SK-N-SH treated with all-trans-retinoic acid at 6 μM for 48 hours (cell line): Measurements from ENCODE around the gene LECT2.

ENCODE experiments used
- ATAC-seq: fragments of 200-7000 bp; cut with Tn5 transposase; 3 replicates; pipeline ENCODE4 v1.9.1; 2020; ENCODE audit warnings: mild to moderate bottlenecking, moderate library complexity
- ARNTL ChIP-seq: fragments of 450-650 bp; formaldehyde crosslinking; IDR thresholded peaks from 2 replicates; pipeline ENCODE4 v1.5.0; 2020; ENCODE audit warnings: low read depth, mild to moderate bottlenecking, moderate library complexity, borderline replicate concordance
- BACH2 ChIP-seq: fragments of 250-450 bp; sonication (Bioruptor Pico); IDR thresholded peaks from 2 replicates; pipeline ENCODE4 v1.9.0; 2021; ENCODE audit warnings: mild to moderate bottlenecking, borderline replicate concordance
- CSDC2 ChIP-seq: fragments of 250-450 bp; sonication (Bioruptor Pico); IDR thresholded peaks from 2 replicates; pipeline ENCODE4 v1.5.0; 2020; ENCODE audit warnings: mild to moderate bottlenecking, moderate library complexity
- ESRRG ChIP-seq: fragments of 250-450 bp; sonication (Bioruptor Pico); IDR thresholded peaks from 2 replicates; pipeline ENCODE4 v1.6.1; 2021; ENCODE audit warnings: mild to moderate bottlenecking
- GLIS3 ChIP-seq: fragments of 250-450 bp; sonication (Bioruptor Pico); IDR thresholded peaks from 2 replicates; pipeline ENCODE4 v1.5.0; 2020; ENCODE audit warnings: mild to moderate bottlenecking, moderate library complexity
- ISL1 ChIP-seq: fragments of 250-450 bp; sonication (Bioruptor Pico); IDR thresholded peaks from 2 replicates; pipeline ENCODE4 v2.1.2; 2022; ENCODE audit warnings: mild to moderate bottlenecking, moderate library complexity
- PPARA ChIP-seq: fragments of 250-450 bp; sonication (Bioruptor Pico); IDR thresholded peaks from 2 replicates; pipeline ENCODE4 v1.5.0; 2020; ENCODE audit warnings: mild to moderate bottlenecking, borderline replicate concordance
- RARB ChIP-seq: fragments of 250-450 bp; sonication (Bioruptor Pico); IDR thresholded peaks from 2 replicates; pipeline ENCODE4 v1.8.0; 2021; ENCODE audit warnings: mild to moderate bottlenecking, moderate library complexity
- SNAI2 ChIP-seq: fragments of 250-450 bp; sonication (Bioruptor Pico); IDR thresholded peaks from 2 replicates; pipeline ENCODE4 v1.5.0; 2020; ENCODE audit warnings: mild to moderate bottlenecking, moderate library complexity
- TCF4 ChIP-seq: fragments of 250-450 bp; sonication (Bioruptor Pico); IDR thresholded peaks from 2 replicates; pipeline ENCODE4 v1.8.0; 2021; ENCODE audit warnings: mild to moderate bottlenecking, moderate library complexity, borderline replicate concordance
- TOX ChIP-seq: fragments of 250-450 bp; sonication (Bioruptor Pico); IDR thresholded peaks from 2 replicates; pipeline ENCODE4 v1.8.0; 2021; ENCODE audit warnings: mild to moderate bottlenecking, moderate library complexity, borderline replicate concordance
- ZC3H10 ChIP-seq: fragments of 250-450 bp; sonication (Bioruptor Pico); IDR thresholded peaks from 2 replicates; pipeline ENCODE4 v1.5.1; 2021; ENCODE audit warnings: mild to moderate bottlenecking, moderate library complexity
- ZFP3 ChIP-seq: fragments of 250-450 bp; sonication (Bioruptor Pico); IDR thresholded peaks from 2 replicates; pipeline ENCODE4 v1.5.0; 2020; ENCODE audit warnings: mild to moderate bottlenecking, moderate library complexity
- ZFP30 ChIP-seq: fragments of 450-650 bp; formaldehyde crosslinking; IDR thresholded peaks from 2 replicates; pipeline ENCODE4 v1.5.0; 2022; ENCODE audit warnings: mild to moderate bottlenecking, moderate library complexity
- ZNF565 ChIP-seq: fragments of 450-650 bp; formaldehyde crosslinking; conservative IDR thresholded peaks from 2 replicates; pipeline ENCODE4 v1.5.0; 2020; ENCODE audit warnings: low read depth, mild to moderate bottlenecking, moderate library complexity
- ZNF70 ChIP-seq: fragments of 450-650 bp; formaldehyde crosslinking; IDR thresholded peaks from 2 replicates; pipeline ENCODE4 v1.5.0; 2020; ENCODE audit warnings: mild to moderate bottlenecking, moderate library complexity
- ZNF8 ChIP-seq: fragments of 450-650 bp; formaldehyde crosslinking; IDR thresholded peaks from 2 replicates; pipeline ENCODE4 v1.5.0; 2020; ENCODE audit warnings: mild to moderate bottlenecking, moderate library complexity
- TF ChIP-seq, protein P1 (sequence below): fragments of 250-450 bp; sonication (Bioruptor Pico); IDR thresholded peaks from 2 replicates; pipeline ENCODE4 v1.5.0; 2020; ENCODE audit warnings: mild to moderate bottlenecking, moderate library complexity
- TF ChIP-seq, protein P2 (sequence below): fragments of 250-450 bp; sonication (Bioruptor Pico); IDR thresholded peaks from 2 replicates; pipeline ENCODE4 v1.5.1; 2021; ENCODE audit warnings: mild to moderate bottlenecking, moderate library complexity
- TF ChIP-seq, protein P3 (sequence below): fragments of 250-450 bp; sonication (Bioruptor Pico); IDR thresholded peaks from 2 replicates; pipeline ENCODE4 v1.5.1; 2020; ENCODE audit warnings: low read depth, mild to moderate bottlenecking, moderate library complexity

The LECT2 gene

DNA sequence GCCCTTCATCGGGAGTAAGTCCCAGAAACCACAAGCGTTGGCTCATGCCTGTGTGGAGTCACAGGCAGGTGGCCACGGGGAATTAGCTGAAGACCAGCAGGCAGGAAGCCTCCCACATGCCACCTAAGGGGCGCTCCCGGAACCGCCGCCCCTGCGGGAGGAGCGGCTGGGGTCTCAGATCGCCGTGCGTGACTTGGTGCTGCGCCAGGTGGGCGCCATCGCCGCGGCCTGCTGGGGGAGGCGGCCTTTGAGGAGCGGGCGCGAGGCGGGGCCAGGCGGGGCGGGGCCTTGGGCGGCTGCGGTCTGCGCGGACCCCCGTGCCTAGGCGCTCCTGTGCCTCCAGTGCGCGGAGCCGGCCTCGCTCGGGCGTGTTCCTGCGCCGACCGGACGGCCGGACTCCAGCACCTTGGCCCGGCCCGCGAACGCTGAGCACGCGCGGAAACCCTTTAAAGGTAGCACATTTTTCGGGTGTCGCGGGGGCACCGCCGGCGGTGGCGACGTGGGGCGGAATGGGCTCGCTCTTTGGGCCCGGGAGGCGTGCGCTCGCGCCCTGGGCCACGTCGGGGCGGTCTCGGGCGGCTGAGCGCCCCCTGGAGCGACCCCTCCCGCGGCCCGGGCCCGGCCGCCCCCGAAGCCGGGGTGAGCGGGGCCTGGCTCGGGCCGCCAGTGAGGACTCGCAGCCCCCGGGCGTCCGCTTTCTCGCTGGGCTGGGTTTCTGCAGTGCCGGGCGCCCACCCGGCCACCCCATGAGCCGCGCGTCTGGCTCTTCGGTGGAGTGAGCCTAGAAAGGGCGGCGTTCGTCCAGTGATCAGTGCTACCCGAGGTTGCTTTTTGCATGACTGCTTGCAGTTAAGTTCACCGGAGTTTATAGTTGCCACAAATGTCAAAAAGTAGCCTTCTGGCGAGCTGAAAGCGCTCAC is 24.5 kb downstream of the LECT2 start:
- peak; percentile 81 for ATAC-seq
- TF ChIP-seq ESRRG: no peak
- TF ChIP-seq ZFP3: no peak

DNA sequence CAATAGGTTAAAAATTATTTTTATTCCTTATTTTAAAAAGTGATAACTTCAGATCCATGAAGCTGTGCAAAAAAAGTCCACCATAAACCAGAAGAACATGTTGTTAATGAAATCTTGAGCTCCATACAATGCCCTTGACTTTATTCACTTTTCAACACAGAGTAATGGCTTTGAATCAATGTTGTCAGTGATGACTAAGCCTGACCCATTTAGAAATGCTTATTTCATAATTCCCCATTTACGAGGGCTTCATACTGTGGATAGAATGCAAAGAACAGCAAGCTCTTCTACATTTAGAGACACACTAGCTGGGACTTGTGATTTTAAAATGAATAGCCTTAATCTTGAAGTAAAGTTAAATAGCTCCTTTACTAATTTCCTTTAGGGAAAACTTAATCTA is 33.4 kb downstream of the LECT2 start:
- ATAC-seq: no peak

DNA sequence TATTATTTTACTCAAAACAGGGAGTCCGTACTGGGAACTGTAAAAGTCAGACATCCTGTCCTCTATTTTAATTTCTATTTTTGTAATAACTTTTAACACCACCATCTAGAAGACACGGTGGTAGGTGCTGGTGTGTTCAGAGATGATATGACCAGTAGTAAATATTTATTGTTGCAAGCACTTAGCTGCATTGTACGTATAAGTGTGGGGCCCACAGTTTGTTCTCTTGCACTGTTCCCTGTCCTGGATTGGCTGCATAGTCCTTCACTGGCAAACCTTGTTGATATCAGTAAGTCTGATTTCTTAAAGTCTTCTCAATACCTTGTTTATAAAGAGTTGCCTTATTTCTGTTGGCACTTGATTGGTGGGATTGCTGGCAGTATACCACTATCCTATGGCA is 34.6 kb downstream of the LECT2 start:
- no peak for TF ChIP-seq ZFP30 (CRISPR knock-in tag)
- no peak for TF ChIP-seq SNAI2
- no peak for TF ChIP-seq CSDC2 (CRISPR knock-in tag)
- no peak for TF ChIP-seq ARNTL
- no peak for TF ChIP-seq ZNF8
- TF ChIP-seq ZNF565: no peak
- TF ChIP-seq, protein P1, sequence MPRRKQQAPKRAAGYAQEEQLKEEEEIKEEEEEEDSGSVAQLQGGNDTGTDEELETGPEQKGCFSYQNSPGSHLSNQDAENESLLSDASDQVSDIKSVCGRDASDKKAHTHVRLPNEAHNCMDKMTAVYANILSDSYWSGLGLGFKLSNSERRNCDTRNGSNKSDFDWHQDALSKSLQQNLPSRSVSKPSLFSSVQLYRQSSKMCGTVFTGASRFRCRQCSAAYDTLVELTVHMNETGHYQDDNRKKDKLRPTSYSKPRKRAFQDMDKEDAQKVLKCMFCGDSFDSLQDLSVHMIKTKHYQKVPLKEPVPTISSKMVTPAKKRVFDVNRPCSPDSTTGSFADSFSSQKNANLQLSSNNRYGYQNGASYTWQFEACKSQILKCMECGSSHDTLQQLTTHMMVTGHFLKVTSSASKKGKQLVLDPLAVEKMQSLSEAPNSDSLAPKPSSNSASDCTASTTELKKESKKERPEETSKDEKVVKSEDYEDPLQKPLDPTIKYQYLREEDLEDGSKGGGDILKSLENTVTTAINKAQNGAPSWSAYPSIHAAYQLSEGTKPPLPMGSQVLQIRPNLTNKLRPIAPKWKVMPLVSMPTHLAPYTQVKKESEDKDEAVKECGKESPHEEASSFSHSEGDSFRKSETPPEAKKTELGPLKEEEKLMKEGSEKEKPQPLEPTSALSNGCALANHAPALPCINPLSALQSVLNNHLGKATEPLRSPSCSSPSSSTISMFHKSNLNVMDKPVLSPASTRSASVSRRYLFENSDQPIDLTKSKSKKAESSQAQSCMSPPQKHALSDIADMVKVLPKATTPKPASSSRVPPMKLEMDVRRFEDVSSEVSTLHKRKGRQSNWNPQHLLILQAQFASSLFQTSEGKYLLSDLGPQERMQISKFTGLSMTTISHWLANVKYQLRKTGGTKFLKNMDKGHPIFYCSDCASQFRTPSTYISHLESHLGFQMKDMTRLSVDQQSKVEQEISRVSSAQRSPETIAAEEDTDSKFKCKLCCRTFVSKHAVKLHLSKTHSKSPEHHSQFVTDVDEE (CRISPR knock-in tag): no peak
- no peak for TF ChIP-seq TCF4 (CRISPR knock-in tag)
- no peak for TF ChIP-seq BACH2 (CRISPR knock-in tag)
- TF ChIP-seq, protein P2, sequence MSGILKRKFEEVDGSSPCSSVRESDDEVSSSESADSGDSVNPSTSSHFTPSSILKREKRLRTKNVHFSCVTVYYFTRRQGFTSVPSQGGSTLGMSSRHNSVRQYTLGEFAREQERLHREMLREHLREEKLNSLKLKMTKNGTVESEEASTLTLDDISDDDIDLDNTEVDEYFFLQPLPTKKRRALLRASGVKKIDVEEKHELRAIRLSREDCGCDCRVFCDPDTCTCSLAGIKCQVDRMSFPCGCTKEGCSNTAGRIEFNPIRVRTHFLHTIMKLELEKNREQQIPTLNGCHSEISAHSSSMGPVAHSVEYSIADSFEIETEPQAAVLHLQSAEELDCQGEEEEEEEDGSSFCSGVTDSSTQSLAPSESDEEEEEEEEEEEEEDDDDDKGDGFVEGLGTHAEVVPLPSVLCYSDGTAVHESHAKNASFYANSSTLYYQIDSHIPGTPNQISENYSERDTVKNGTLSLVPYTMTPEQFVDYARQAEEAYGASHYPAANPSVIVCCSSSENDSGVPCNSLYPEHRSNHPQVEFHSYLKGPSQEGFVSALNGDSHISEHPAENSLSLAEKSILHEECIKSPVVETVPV (CRISPR knock-in tag): no peak
- no peak for ATAC-seq

More for the DNA sequence above, 33.4 kb downstream of the LECT2 start:
- TF ChIP-seq ZNF70 (CRISPR knock-in tag): no peak
- TF ChIP-seq ZFP30 (CRISPR knock-in tag): no peak
- TF ChIP-seq CSDC2 (CRISPR knock-in tag): no peak
- TF ChIP-seq PPARA (CRISPR knock-in tag): no peak
- TF ChIP-seq, protein P3, sequence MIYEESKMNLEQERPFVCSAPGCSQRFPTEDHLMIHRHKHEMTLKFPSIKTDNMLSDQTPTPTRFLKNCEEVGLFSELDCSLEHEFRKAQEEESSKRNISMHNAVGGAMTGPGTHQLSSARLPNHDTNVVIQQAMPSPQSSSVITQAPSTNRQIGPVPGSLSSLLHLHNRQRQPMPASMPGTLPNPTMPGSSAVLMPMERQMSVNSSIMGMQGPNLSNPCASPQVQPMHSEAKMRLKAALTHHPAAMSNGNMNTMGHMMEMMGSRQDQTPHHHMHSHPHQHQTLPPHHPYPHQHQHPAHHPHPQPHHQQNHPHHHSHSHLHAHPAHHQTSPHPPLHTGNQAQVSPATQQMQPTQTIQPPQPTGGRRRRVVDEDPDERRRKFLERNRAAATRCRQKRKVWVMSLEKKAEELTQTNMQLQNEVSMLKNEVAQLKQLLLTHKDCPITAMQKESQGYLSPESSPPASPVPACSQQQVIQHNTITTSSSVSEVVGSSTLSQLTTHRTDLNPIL (CRISPR knock-in tag): no peak
- TF ChIP-seq, all 23 proteins: peak for 0

GRCh38 chr5:135916638-135917263 is 38.0 kb downstream of the LECT2 start:
- TF ChIP-seq GLIS3 (CRISPR knock-in tag) (no peak), ESRRG (no peak), CSDC2 (CRISPR knock-in tag) (no peak), BACH2 (CRISPR knock-in tag) (no peak), RARB (CRISPR knock-in tag) (no peak), ZNF565 (no peak), TOX (CRISPR knock-in tag) (no peak)

DNA sequence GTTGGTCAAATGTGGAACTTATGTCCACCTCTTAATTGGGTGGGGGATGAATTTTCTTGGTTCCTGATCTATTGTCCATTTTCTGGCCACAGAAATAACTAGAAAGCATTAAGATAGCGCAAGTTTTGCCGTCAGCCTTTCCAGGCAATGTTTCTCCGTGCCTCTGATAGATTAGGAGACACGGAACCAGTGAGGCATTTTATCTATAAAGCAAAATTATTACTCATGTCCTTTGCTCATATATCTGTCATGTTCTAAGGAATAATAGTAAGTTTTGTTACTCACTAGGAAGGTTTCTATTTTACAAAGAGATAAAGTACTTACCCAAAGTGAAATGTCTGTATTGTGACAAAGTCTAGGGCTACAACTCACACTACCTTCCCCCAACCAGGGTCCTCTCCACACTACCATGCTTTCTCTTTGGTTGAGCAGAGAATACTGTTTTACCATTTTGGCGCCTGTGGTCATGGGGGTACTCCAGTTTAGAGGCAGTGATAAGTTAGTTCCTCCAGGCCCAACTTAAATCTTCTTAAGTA is 39.2 kb downstream of the LECT2 start:
- no peak for TF ChIP-seq RARB (CRISPR knock-in tag)
- TF ChIP-seq, protein P2 (CRISPR knock-in tag): no peak
- TF ChIP-seq, protein P1 (CRISPR knock-in tag): no peak
- no peak for TF ChIP-seq ISL1 (CRISPR knock-in tag)
- no peak for TF ChIP-seq ZC3H10 (CRISPR knock-in tag)
- no peak for TF ChIP-seq ZFP3
- TF ChIP-seq PPARA (CRISPR knock-in tag): no peak
- no peak for TF ChIP-seq ZNF70 (CRISPR knock-in tag)
- TF ChIP-seq CSDC2 (CRISPR knock-in tag): no peak
- no peak for ATAC-seq

More at GRCh38 chr5:135916638-135917263, 38.0 kb downstream of the LECT2 start:
- no peak for ATAC-seq
